ENCODE data around the gene RCAN2. TPM values are rescaled to one million over a fixed set of nuclear protein-coding genes. Genes with fewer than 3 reads are reported as not detected.

RCAN2 gene
- total RNA-seq, 1 donor from 2014 or later, result 11.7 TPM

DNA sequence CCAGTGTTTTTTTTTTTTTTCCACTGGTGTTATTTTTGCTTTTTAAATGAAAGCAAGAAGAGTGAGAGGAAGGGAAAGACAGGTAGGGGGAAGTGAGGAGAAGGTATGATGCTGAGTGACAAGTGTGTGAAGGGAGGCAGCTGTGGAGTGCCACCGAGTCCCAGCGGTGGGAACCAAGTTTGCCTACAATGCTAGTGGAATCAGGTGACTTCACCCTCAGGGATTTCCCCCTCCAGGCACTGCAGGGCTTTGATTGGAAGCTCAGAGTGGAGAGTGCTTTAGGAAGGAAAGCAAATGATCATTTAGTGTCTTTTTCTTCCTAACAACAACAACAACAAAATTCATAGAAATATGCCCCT, 200.0 kb downstream of the RCAN2 start:
- no peaks in the 10 kb centered on the region for H3K9me3 ChIP-seq
- H3K27me3 ChIP-seq, result no peaks in the 10 kb centered on the region
- ATAC-seq (no peak), DNase-seq (no peak)
- intact Hi-C loops (cut with DNase I), result no loop called here
- no peak overlapping the region for H3K4me3 ChIP-seq
- H3K4me1 ChIP-seq, result no peaks in the 10 kb centered on the region
- TF ChIP-seq, protein P1, sequence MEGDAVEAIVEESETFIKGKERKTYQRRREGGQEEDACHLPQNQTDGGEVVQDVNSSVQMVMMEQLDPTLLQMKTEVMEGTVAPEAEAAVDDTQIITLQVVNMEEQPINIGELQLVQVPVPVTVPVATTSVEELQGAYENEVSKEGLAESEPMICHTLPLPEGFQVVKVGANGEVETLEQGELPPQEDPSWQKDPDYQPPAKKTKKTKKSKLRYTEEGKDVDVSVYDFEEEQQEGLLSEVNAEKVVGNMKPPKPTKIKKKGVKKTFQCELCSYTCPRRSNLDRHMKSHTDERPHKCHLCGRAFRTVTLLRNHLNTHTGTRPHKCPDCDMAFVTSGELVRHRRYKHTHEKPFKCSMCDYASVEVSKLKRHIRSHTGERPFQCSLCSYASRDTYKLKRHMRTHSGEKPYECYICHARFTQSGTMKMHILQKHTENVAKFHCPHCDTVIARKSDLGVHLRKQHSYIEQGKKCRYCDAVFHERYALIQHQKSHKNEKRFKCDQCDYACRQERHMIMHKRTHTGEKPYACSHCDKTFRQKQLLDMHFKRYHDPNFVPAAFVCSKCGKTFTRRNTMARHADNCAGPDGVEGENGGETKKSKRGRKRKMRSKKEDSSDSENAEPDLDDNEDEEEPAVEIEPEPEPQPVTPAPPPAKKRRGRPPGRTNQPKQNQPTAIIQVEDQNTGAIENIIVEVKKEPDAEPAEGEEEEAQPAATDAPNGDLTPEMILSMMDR (IDR thresholded peaks at IDR 0.05), result no peak
- H3K36me3 ChIP-seq, result no peaks in the 10 kb centered on the region
- no peak overlapping the region for H3K27ac ChIP-seq

DNA sequence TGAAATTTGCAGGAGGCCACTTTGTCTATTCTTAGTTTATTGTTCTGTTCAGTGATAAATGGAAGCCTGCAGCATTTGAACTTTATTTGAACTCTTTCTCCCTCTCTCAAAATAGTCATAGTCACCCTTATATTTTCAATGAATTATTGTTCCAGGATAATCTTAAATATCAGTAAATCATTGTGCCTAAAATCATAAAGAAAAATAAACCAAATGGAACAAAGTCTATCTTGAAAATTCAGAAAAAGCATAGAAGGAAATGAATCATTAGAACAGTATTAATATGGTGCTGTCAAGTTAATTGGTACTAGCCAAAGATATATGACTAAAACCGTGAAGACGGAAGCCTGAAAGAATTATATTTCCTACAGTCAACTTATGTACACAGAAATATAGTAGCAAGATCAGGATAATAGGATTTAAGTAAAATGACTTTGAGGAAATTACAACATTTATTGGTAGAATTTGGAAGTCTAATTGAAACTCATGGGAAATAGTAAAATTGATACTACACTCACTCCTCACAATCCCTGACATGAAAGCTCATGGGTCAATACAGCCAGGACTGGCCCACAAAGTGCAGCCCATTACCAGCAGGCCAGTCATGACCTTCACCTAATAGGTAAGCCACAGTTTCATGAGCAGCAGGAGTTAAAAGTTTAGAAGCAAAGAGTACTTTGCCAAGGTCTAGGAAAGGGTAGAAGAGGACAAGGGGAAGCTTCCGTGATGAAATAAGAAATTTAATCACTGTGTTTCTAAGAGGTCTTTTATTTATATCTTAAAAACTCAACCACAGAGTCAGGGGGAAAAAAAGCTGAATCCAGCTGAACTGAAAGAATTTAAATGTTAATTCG, 200.6 kb downstream of the RCAN2 start:
- TF ChIP-seq, protein P1 (IDR thresholded peaks at IDR 0.05), result no peak
- H3K27me3 ChIP-seq, result no peaks in the 10 kb centered on the region
- ATAC-seq (no peak), DNase-seq (no peak)
- H3K9me3 ChIP-seq, result no peaks in the 10 kb centered on the region
- H3K36me3 ChIP-seq, result no peaks in the 10 kb centered on the region
- no peaks in the 10 kb centered on the region for H3K4me1 ChIP-seq
- intact Hi-C loops (cut with DNase I), result no loop called here
- H3K27ac ChIP-seq, result no peak overlapping the region
- no peak overlapping the region for H3K4me3 ChIP-seq

DNA sequence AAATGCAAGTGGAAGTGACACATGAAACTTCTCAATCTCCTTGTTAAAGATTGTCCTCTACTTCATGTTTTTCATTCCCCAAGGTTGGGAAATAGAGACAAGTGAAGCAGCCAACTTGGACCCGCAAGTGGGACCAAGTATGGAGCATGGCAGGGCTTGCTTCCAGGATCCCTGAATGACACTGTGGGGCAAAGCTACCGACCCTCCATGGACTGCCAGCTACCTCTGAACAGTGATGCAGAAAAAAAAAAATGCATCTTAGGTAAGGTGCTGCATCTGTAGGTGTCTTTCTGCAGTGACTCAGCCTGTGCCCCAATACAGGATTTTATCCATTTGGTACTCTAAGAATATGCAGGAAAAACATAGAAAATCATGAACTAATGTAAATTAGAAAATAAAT, 201.4 kb downstream of the RCAN2 start:
- no peak for DNase-seq
- Histone ChIP-seq H3K4me3 (no peak overlapping the region), H3K27ac (no peak overlapping the region), H3K36me3 (no peaks in the 10 kb centered on the region), H3K27me3 (no peaks in the 10 kb centered on the region), H3K4me1 (no peaks in the 10 kb centered on the region), H3K9me3 (no peaks in the 10 kb centered on the region)
- no peak for ATAC-seq
- intact Hi-C loops (cut with DNase I), result no loop called here
- TF ChIP-seq, protein P1 (IDR thresholded peaks at IDR 0.05), result no peak

DNA sequence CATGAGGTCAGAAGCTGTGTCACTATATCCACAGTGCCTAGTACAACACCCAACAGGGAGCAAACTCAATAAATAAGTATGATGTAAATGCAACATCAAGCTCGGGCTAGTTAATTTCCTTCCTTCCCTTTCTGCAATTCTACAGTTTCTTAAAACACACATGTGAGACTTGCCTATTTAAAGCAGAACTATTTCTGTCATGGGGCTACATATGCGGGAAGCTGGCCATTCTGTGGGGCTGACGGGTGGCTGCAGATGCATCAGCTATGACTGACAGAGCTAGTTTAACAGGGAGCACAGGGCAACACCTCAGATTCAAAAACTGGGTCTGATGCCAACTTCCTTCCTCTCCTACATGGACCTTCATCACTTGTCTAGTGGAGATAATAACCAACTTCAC, 202.4 kb downstream of the RCAN2 start:
- Histone ChIP-seq H3K27me3 (no peaks in the 10 kb centered on the region), H3K4me1 (no peaks in the 10 kb centered on the region), H3K27ac (no peak overlapping the region), H3K36me3 (no peaks in the 10 kb centered on the region), H3K4me3 (no peak overlapping the region), H3K9me3 (no peaks in the 10 kb centered on the region)
- TF ChIP-seq, protein P1 (IDR thresholded peaks at IDR 0.05), result no peak
- no peak for ATAC-seq
- no peak for DNase-seq
- intact Hi-C loops (cut with DNase I), result no loop called here

DNA sequence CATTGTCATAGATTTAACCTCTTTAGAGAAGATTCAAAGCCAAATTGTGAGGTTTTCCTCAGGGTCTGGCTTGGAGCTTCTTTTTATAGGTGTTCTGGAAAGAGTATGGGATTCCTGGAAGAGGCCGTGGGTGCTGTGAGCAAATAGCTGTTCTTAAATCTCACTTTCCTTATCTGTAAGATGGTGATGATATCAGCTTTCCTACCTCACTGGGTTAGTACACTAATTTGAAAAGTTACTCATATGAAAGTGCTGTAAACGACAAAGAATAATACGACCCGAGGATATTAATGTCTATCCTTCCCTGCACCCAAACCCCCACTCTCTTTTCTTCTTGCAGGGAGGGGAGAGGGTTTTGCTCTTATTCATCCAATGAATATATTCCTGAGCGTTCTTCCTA, 203.6 kb downstream of the RCAN2 start:
- H3K36me3 ChIP-seq, result no peaks in the 10 kb centered on the region
- no peak for DNase-seq
- no peaks in the 10 kb centered on the region for H3K27me3 ChIP-seq
- ATAC-seq, result no peak
- TF ChIP-seq, protein P1 (IDR thresholded peaks at IDR 0.05), result no peak
- no peaks in the 10 kb centered on the region for H3K4me1 ChIP-seq
- no peaks in the 10 kb centered on the region for H3K9me3 ChIP-seq
- H3K4me3 ChIP-seq, result no peak overlapping the region
- intact Hi-C loops (cut with DNase I), result no loop called here
- no peak overlapping the region for H3K27ac ChIP-seq

All from upper lobe of right lung (tissue), 1 donor.